Ovary (tissue), 3 donors: ENCODE measurements around the gene OR4D9.

Experiments used
- CTCF ChIP-seq, 3 donors: fragments of 450-650 bp in 2 of 3; fragments of 200-600 bp in 1 of 3; IDR thresholded peaks; one replicate each; pipeline versions ENCODE4 v1.5.1 to v1.8.0; 2016 to 2022; ENCODE audit warnings: antibody characterized with exemption in 3 of 3, mild to moderate bottlenecking in 1 of 3
- POLR2A ChIP-seq: fragments of 450-650 bp; IDR thresholded peaks from one replicate; pipeline ENCODE4 v1.6.1; 2017; ENCODE audit warnings: antibody characterized with exemption, mild to moderate bottlenecking, moderate library complexity
- donor health status: DM: no; HTN: no; CAD: no.

DNA sequence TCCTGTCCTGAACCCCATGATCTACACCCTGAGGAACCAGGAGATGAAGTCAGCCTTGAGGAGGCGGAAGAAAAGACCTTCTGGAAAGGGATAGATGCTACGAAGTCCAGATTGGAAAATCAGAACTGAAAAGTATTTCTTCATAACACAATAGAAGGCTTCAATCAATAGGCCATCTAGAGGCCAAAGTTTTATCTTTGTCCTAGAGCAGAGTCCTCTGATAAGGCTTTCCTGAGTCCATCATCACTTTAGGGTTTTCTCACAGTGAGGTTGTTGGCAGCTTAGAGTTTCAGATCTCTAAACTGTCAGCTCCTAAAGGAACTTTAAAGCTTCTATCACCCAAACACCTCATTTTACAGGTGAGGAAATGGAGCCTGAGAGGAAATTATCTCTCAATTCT, 21.3 kb downstream of the OR4D9 start:
- no peak for TF ChIP-seq CTCF (IDR thresholded peaks at IDR 0.05)
- no peak for TF ChIP-seq POLR2A
